ENCODE results near the gene ZXDC.

The ZXDC gene

GRCh38 chr3:126516152-126516935 lies 40.7 kb upstream of the ZXDC start:
- H3K27me3 Mint-ChIP-seq: no peaks in the 10 kb centered on the region
- H3K27ac Mint-ChIP-seq: no peak overlapping the region
- H3K4me3 Mint-ChIP-seq: no peak overlapping the region
- no peaks in the 10 kb centered on the region for H3K4me1 Mint-ChIP-seq (ENCODE audit: low read depth)
- H3K9me3 Mint-ChIP-seq: no peaks in the 10 kb centered on the region
- no peak for DNase-seq
- no peaks in the 10 kb centered on the region for H3K36me3 Mint-ChIP-seq (ENCODE audit: low read depth)

DNA sequence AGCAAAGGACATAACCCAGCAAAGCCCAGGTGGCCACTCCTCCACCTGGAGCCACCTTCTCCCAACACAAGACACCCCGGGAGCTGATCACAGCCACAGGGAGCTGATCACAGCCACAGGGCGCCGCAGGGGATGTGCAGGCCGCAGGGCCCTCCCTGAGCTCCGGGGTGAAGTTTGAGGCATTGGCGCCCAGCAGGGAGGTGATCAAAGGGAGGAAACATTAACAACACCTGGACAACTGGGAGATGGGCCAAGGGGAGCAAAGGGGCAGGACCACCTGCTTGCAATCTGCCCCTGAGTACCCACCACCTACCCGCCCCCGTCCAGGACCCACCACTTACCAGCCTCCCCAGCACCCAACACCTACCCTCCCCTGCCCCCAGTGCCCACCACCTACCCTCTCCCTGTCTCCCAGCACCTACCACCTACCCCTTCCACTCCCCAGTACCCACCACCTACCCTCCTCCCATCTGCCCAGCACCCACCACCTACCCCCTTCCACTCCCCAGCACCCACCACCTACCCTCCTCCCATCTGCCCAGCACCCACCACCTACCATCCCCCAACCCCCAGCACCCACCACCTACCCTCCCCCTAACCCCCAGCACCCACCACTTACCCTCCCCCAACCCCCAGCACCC lies 39.5 kb upstream of the ZXDC start:
- Mint-ChIP-seq H3K9me3 (no peaks in the 10 kb centered on the region), H3K4me3 (no peak overlapping the region), H3K27ac (no peak overlapping the region), H3K27me3 (no peaks in the 10 kb centered on the region), H3K4me1 (ENCODE audit: low read depth) (no peaks in the 10 kb centered on the region), H3K36me3 (ENCODE audit: low read depth) (no peaks in the 10 kb centered on the region)
- DNase-seq: no peak

- Mint-ChIP-seq H3K27ac (no peak overlapping the region), H3K9me3 (no peaks in the 10 kb centered on the region), H3K4me1 (ENCODE audit: low read depth) (no peaks in the 10 kb centered on the region), H3K4me3 (no peak overlapping the region), H3K36me3 (ENCODE audit: low read depth) (no peaks in the 10 kb centered on the region), H3K27me3 (no peaks in the 10 kb centered on the region)
- no peak for DNase-seq
Measured at GRCh38 chr3:126514161-126514560, 38.5 kb upstream of the ZXDC start.

DNA sequence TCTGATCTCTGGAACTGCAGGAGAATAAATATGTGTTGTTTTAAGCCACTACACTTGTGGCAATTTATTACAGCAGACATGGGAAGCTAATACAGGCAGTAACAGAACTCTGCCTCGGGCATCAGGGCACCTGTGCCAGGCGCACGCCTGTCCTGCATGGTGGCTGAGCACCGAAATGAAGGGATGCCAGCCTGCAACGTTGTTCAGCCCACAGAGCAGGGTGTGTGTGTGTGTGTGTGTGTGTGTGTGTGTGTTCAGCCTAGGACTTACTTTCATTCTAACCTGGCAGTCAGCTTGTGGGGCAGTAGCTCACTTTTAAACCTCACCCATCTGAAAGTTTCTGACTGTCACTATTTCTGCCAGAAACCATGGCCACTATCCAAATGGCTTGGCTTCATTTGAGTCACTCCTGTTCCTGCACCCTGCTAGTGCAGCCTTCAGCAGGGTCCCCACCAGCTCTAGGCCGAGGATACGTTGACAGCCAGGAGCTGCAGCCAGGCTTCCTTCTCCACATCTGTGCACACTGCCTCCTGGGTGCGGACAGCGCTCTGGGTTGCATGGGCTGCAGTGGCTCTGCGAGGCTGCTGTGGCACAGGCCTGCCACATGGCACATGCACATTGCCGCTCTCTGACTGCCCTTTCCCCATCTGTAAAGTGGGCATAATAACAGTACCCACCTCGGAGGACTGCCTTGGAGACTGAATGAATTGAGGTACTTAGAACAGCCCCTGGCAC lies 37.4 kb upstream of the ZXDC start:
- H3K4me3 Mint-ChIP-seq: no peak overlapping the region
- H3K27ac Mint-ChIP-seq: no peak overlapping the region
- H3K4me1 Mint-ChIP-seq (ENCODE audit: low read depth): no peaks in the 10 kb centered on the region
- no peaks in the 10 kb centered on the region for H3K9me3 Mint-ChIP-seq
- H3K36me3 Mint-ChIP-seq (ENCODE audit: low read depth): no peaks in the 10 kb centered on the region
- H3K27me3 Mint-ChIP-seq: no peaks in the 10 kb centered on the region
- no peak for DNase-seq

GRCh38 chr3:126512026-126512425 lies 36.3 kb upstream of the ZXDC start:
- H3K4me1 Mint-ChIP-seq (ENCODE audit: low read depth): no peaks in the 10 kb centered on the region
- no peaks in the 10 kb centered on the region for H3K27me3 Mint-ChIP-seq
- no peak overlapping the region for H3K27ac Mint-ChIP-seq
- no peaks in the 10 kb centered on the region for H3K9me3 Mint-ChIP-seq
- no peak overlapping the region for H3K4me3 Mint-ChIP-seq
- no peaks in the 10 kb centered on the region for H3K36me3 Mint-ChIP-seq (ENCODE audit: low read depth)
- DNase-seq: no peak

DNA sequence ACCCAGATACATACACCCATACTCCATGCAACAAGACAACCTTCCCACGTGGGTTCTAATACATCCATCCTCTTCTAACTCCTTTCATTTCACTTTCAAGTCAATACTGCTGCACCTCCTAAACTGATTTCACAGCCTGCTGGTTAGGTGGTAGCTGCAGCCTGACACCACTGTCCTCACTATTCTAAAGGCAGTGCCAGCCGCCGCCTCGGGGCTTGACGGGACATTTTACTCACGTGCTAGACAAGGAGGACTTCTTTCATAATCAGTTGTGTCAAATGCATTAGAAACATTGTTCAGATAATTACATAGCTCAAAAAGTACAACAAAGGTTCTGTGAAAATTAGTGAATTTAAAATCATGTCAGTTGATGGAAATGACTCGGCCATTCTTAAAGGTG lies 35.6 kb upstream of the ZXDC start:
- no peaks in the 10 kb centered on the region for H3K9me3 Mint-ChIP-seq
- no peak overlapping the region for H3K4me3 Mint-ChIP-seq
- H3K36me3 Mint-ChIP-seq (ENCODE audit: low read depth): no peaks in the 10 kb centered on the region
- no peak overlapping the region for H3K27ac Mint-ChIP-seq
- H3K27me3 Mint-ChIP-seq: no peaks in the 10 kb centered on the region
- DNase-seq: no peak
- no peaks in the 10 kb centered on the region for H3K4me1 Mint-ChIP-seq (ENCODE audit: low read depth)

DNA sequence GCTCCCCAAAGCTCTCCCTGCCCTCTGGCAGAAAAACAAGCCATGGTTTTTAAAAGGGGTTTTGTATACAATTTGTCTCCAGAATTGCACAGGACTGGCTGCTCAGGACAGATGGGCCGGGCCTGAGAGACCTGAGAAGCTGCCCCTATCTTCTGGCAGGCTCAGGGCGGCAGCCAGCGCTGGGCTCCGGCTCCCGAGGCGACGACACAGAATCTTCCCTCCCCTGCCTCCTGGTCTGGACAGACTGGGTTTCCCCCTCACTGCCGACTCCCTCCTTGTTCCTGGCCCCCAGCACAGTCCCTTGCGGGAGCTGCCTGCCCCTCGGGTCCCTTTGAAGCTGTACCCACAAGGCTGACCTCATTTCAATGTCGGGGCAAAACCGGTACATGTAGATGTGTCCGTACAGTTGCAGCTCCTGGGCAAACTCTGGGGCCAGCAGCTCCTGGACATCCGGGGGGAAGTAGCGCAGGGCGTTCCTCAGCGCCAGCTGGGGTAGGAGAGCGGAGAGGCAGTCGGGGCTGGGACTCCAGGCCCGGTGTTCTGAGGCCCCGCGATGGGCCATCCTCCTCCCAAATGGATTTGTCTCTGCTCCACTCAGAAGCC lies 34.7 kb upstream of the ZXDC start:
- Mint-ChIP-seq H3K27ac (no peak overlapping the region), H3K4me3 (no peak overlapping the region), H3K36me3 (ENCODE audit: low read depth) (no peaks in the 10 kb centered on the region), H3K9me3 (no peaks in the 10 kb centered on the region), H3K4me1 (ENCODE audit: low read depth) (no peaks in the 10 kb centered on the region), H3K27me3 (no peaks in the 10 kb centered on the region)
- DNase-seq: no peak

GRCh38 chr3:126509597-126510307 lies 34.1 kb upstream of the ZXDC start:
- H3K4me3 Mint-ChIP-seq: no peak overlapping the region
- peaks cover 7% of the 10 kb centered on the region for H3K27me3 Mint-ChIP-seq
- H3K4me1 Mint-ChIP-seq (ENCODE audit: low read depth): no peaks in the 10 kb centered on the region
- H3K27ac Mint-ChIP-seq: no peak overlapping the region
- no peaks in the 10 kb centered on the region for H3K36me3 Mint-ChIP-seq (ENCODE audit: low read depth)
- no peak for DNase-seq
- no peaks in the 10 kb centered on the region for H3K9me3 Mint-ChIP-seq

GRCh38 chr3:126508564-126508964 lies 32.9 kb upstream of the ZXDC start:
- Mint-ChIP-seq H3K4me1 (ENCODE audit: low read depth) (no peaks in the 10 kb centered on the region), H3K9me3 (no peaks in the 10 kb centered on the region), H3K4me3 (no peak overlapping the region), H3K36me3 (ENCODE audit: low read depth) (no peaks in the 10 kb centered on the region), H3K27ac (no peak overlapping the region), H3K27me3 (peaks cover 7% of the 10 kb centered on the region)
- no peak for DNase-seq

DNA sequence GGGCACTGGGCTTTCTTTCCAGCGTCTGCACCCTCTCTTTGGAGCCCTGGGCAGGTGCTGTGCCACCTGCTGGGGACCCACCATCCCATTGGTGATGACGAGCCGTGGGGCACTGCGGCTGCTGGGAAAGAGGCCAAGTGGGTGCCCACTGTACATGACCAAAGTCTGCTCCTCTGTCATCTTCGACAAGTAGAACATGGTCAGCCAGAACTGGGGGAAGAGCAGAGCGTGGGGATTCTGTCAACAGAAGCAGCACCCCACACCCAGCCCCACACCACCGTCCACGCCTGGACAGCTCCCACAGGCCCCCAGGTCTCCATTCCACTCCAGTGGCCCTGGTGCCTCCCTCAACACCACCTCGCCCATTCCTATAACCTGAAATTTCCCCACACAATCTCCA lies 32.2 kb upstream of the ZXDC start:
- no peaks in the 10 kb centered on the region for H3K9me3 Mint-ChIP-seq
- H3K4me1 Mint-ChIP-seq (ENCODE audit: low read depth): no peaks in the 10 kb centered on the region

GRCh38 chr3:126503701-126504100 lies 28.0 kb upstream of the ZXDC start:
- Mint-ChIP-seq H3K27ac (no peak overlapping the region), H3K9me3 (no peaks in the 10 kb centered on the region), H3K4me3 (no peak overlapping the region), H3K27me3 (peaks cover 7% of the 10 kb centered on the region), H3K36me3 (ENCODE audit: low read depth) (no peaks in the 10 kb centered on the region), H3K4me1 (ENCODE audit: low read depth) (peaks cover 1% of the 10 kb centered on the region)
- DNase-seq: no peak

More for the DNA sequence above, 32.2 kb upstream of the ZXDC start:
- no peak for DNase-seq
- H3K4me3 Mint-ChIP-seq: no peak overlapping the region
- H3K36me3 Mint-ChIP-seq (ENCODE audit: low read depth): no peaks in the 10 kb centered on the region
- no peak overlapping the region for H3K27ac Mint-ChIP-seq
- H3K27me3 Mint-ChIP-seq: peaks cover 7% of the 10 kb centered on the region

DNA sequence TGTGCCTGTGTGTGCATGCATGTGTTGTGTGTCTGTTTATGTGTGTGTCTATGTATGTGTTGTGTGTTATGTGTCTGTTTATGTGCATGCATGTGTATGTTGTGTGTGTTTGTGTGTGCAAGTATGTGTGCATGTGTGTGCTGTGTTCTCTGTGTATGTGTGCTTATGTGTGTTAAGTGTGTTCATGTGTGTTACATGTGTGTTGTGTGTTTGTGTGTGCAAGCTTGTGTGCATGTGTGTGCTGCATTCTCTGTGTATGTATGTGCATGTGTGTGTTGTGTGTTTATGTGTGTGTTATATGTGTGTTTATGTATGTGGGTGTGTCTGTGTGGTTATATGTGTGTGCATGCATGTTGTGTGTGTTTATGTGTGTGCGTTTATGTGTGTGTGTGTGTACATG lies 27.0 kb upstream of the ZXDC start:
- Mint-ChIP-seq H3K4me3 (no peak overlapping the region), H3K27me3 (peaks cover 7% of the 10 kb centered on the region), H3K27ac (no peak overlapping the region), H3K9me3 (no peaks in the 10 kb centered on the region), H3K36me3 (ENCODE audit: low read depth) (no peaks in the 10 kb centered on the region), H3K4me1 (ENCODE audit: low read depth) (peaks cover 2% of the 10 kb centered on the region)
- no peak for DNase-seq

DNA sequence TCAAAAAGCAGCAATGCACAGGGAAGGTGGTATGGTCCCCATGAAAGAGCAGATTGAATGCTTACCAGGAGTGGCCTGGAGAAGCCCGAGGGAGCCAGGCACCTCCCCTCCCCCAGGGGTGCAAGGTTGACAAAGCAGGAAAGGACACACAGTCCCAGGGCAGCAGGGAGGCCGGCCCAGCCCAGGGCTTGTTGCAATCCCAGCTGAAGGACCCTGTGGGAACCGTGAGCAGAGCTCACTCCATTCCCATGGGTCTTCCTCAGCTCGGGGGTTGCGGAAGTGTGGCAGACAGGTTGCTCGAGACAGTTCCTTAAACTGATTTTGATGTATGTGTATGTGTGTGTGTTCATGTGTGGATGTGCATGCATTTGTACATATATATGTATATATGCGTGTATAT lies 26.0 kb upstream of the ZXDC start:
- Mint-ChIP-seq H3K27ac (no peak overlapping the region), H3K36me3 (ENCODE audit: low read depth) (no peaks in the 10 kb centered on the region), H3K4me3 (no peak overlapping the region), H3K9me3 (no peaks in the 10 kb centered on the region), H3K4me1 (ENCODE audit: low read depth) (peaks cover 2% of the 10 kb centered on the region), H3K27me3 (peaks cover 7% of the 10 kb centered on the region)
- no peak for DNase-seq

DNA sequence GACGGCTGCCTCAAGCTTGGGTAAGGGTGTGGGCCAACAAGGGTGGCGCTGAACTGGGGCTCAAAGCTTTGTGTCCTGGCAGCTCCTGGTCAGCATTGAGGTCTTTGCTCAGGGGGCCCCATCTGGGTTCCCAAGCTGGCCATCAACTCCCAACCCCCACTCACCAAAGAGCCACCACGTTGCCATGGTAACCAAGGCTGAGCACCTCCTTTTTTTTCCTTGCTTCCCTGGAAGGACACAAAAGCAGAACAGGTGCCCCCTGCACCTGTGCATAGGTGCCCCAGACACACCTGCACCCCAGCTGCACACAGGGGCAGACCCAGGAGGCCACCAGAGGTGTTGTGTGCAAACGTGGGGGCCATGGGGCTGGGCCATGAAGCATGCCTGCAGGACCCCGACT lies 25.4 kb upstream of the ZXDC start:
- H3K27me3 Mint-ChIP-seq: peaks cover 7% of the 10 kb centered on the region
- no peaks in the 10 kb centered on the region for H3K9me3 Mint-ChIP-seq
- no peak overlapping the region for H3K4me3 Mint-ChIP-seq
- peaks cover 2% of the 10 kb centered on the region for H3K4me1 Mint-ChIP-seq (ENCODE audit: low read depth)
- H3K27ac Mint-ChIP-seq: no peak overlapping the region
- no peak for DNase-seq
- H3K36me3 Mint-ChIP-seq (ENCODE audit: low read depth): no peaks in the 10 kb centered on the region
